Vagina (tissue), 2 donors: ENCODE data around the gene NUBP2. TPM values are rescaled to one million over a fixed set of nuclear protein-coding genes. Genes with fewer than 3 reads are reported as not detected.

ENCODE experiments used
- DNase-seq, 2 donors: peaks; one replicate each; pipeline ENCODE4 v3.0.0-alpha.2; 2017; ENCODE audit errors: extremely low spot score in 2 of 2
- H3K27ac ChIP-seq: fragments of 200-600 bp; sonication (generic); one replicate; pipeline ENCODE4 v1.5.1; 2019
- H3K27me3 ChIP-seq: fragments of 200-600 bp; sonication (generic); one replicate; pipeline ENCODE4 v1.5.1; 2019
- H3K36me3 ChIP-seq, 2 donors: fragments of 200-600 bp; sonication (generic); one replicate each; pipeline ENCODE4 v1.5.1; 2017 to 2019
- H3K4me1 ChIP-seq: fragments of 200-600 bp; sonication (generic); one replicate; pipeline ENCODE4 v1.5.1; 2019
- H3K4me3 ChIP-seq, 2 donors: fragments of 200-600 bp; sonication (generic); 1 replicate in 1 of 2; 2 replicates in 1 of 2; pipeline ENCODE4 v1.5.1; 2016 to 2019
- H3K9me3 ChIP-seq: fragments of 200-600 bp; sonication (generic); one replicate; pipeline ENCODE4 v1.5.1; 2019
- CTCF ChIP-seq, 3 experiments: fragments of 450-650 bp in 2 of 3; fragments of 200-600 bp in 1 of 3; sonication (generic) in 1 of 3; IDR thresholded peaks; one replicate each; pipeline ENCODE4 v1.5.1; 2017 to 2019; ENCODE audit warnings: antibody characterized with exemption in 3 of 3, mild to moderate bottlenecking in 2 of 3, moderate library complexity in 2 of 3
- POLR2A ChIP-seq, 2 donors: fragments of 450-650 bp; IDR thresholded peaks; one replicate each; pipeline ENCODE4 v1.6.1; 2017; ENCODE audit warnings: antibody characterized with exemption in 2 of 2, mild to moderate bottlenecking in 2 of 2, moderate library complexity in 2 of 2
- POLR2AphosphoS5 ChIP-seq, 2 donors: sonication (generic); formaldehyde crosslinking; IDR thresholded peaks; one replicate each; pipeline ENCODE4 v1.9.0; 2017; ENCODE audit warnings: antibody characterized with exemption in 2 of 2, mild to moderate bottlenecking in 2 of 2, low read depth in 1 of 2; ENCODE audit not compliant: insufficient read depth in 1 of 2
- intact Hi-C: fragments of 100-400 bp; cut with DNase I; formaldehyde crosslinking; loops from one replicate; pipeline ENCODE4 v1.15.1; 2023
- total RNA-seq: library from RNA; depleted of rRNA; stranded (reverse); fragments of >200 nt; gene quantifications from one replicate; pipeline ENCODE4 v1.2.3, GENCODE V29; 2016

The NUBP2 gene
- total RNA-seq, 1 donor from 2014 or later, result 40.8 TPM

- H3K9me3 ChIP-seq, result no peaks in the 10 kb centered on the region
- peaks cover 36% of the 10 kb centered on the region for H3K4me1 ChIP-seq
- H3K27ac ChIP-seq, result no peak overlapping the region
- TF ChIP-seq CTCF (IDR thresholded peaks at IDR 0.05), result no peak
- TF ChIP-seq POLR2A (IDR thresholded peaks at IDR 0.05), result no peak
- H3K36me3 ChIP-seq, result peaks cover 0 to 27% of the 10 kb centered on the region in 2 donors
- intact Hi-C loops, result no loop called here
- no peak for DNase-seq
- no peaks in the 10 kb centered on the region for H3K27me3 ChIP-seq
- H3K4me3 ChIP-seq, result no peak overlapping the region
Observed at GRCh38 chr16:1787322-1788094, 4.7 kb downstream of the NUBP2 start.

- no peak for TF ChIP-seq POLR2AphosphoS5 (IDR thresholded peaks at IDR 0.05; ENCODE audit: insufficient read depth in 1 of 2, low read depth in 1 of 2)
- TF ChIP-seq CTCF (IDR thresholded peaks at IDR 0.05), result no peak
- TF ChIP-seq POLR2A (IDR thresholded peaks at IDR 0.05), result no peak
- Histone ChIP-seq H3K27ac (no peak overlapping the region), H3K4me1 (peaks cover 36% of the 10 kb centered on the region), H3K9me3 (no peaks in the 10 kb centered on the region), H3K27me3 (no peaks in the 10 kb centered on the region), H3K36me3 (peaks cover 0 to 27% of the 10 kb centered on the region in 2 donors), H3K4me3 (no peak overlapping the region)
- DNase-seq, result no peak
- intact Hi-C loops, result no loop called here
Observed at GRCh38 chr16:1788095-1788707, 5.4 kb downstream of the NUBP2 start.

- Histone ChIP-seq H3K4me3 (no peak overlapping the region), H3K27me3 (no peaks in the 10 kb centered on the region), H3K27ac (no peak overlapping the region), H3K4me1 (peaks cover 33% of the 10 kb centered on the region), H3K9me3 (no peaks in the 10 kb centered on the region), H3K36me3 (peaks cover 0 to 27% of the 10 kb centered on the region in 2 donors)
- no peak for DNase-seq
- TF ChIP-seq POLR2AphosphoS5 (IDR thresholded peaks at IDR 0.05; ENCODE audit: insufficient read depth in 1 of 2, low read depth in 1 of 2) (no peak), POLR2A (IDR thresholded peaks at IDR 0.05) (no peak), CTCF (IDR thresholded peaks at IDR 0.05) (no peak)
- intact Hi-C loops, result no loop called here
Observed at GRCh38 chr16:1788708-1789100, 5.9 kb downstream of the NUBP2 start.

GRCh38 chr16:1789643-1790045, 6.9 kb downstream of the NUBP2 start:
- DNase-seq, result no peak
- H3K36me3 ChIP-seq, result peaks cover 0 to 27% of the 10 kb centered on the region in 2 donors
- no peak overlapping the region for H3K4me3 ChIP-seq
- H3K9me3 ChIP-seq, result no peaks in the 10 kb centered on the region
- peaks cover 24% of the 10 kb centered on the region for H3K4me1 ChIP-seq
- no peak for TF ChIP-seq CTCF (IDR thresholded peaks at IDR 0.05)
- TF ChIP-seq POLR2A (IDR thresholded peaks at IDR 0.05), result no peak
- no peak for TF ChIP-seq POLR2AphosphoS5 (IDR thresholded peaks at IDR 0.05; ENCODE audit: insufficient read depth in 1 of 2, low read depth in 1 of 2)
- no peaks in the 10 kb centered on the region for H3K27me3 ChIP-seq
- intact Hi-C loops, result no loop called here
- H3K27ac ChIP-seq, result no peak overlapping the region

- intact Hi-C loops, result no loop called here
- TF ChIP-seq POLR2A (IDR thresholded peaks at IDR 0.05) (no peak), CTCF (IDR thresholded peaks at IDR 0.05) (no peak), POLR2AphosphoS5 (IDR thresholded peaks at IDR 0.05; ENCODE audit: insufficient read depth in 1 of 2, low read depth in 1 of 2) (no peak)
- no peak overlapping the region for H3K4me3 ChIP-seq
- H3K4me1 ChIP-seq, result peaks cover 18% of the 10 kb centered on the region
- peaks cover 0 to 27% of the 10 kb centered on the region in 2 donors for H3K36me3 ChIP-seq
- H3K9me3 ChIP-seq, result no peaks in the 10 kb centered on the region
- H3K27ac ChIP-seq, result no peak overlapping the region
- no peak for DNase-seq
- H3K27me3 ChIP-seq, result no peaks in the 10 kb centered on the region
Observed at GRCh38 chr16:1790261-1790610, 7.5 kb downstream of the NUBP2 start.
